ENCODE data around the gene MELTF. TPM values are rescaled to one million over a fixed set of nuclear protein-coding genes. Genes with fewer than 3 reads are reported as not detected.

The MELTF gene
- total RNA-seq, 1 donor from 2014 or later = 61.5 TPM

GRCh38 chr3:197028728-197029510, 698 bp downstream of the MELTF start:
- ChIA-PET POLR2A (interaction anchor here (0.6 to 4.9 kb wide), 9 partner anchors 8 to 289 kb away, joined by 3 to 50 read pairs (median 5); partner anchors contain the start of genes NCBP2 and PAK2), CTCF (interaction anchor here (0.6 to 4.9 kb wide), 11 partner anchors 9 to 161 kb away, joined by 3 to 78 read pairs (median 4); no protein-coding TSS in a partner anchor)
- DNase-seq (peak; percentile 60), ATAC-seq (ENCODE audit: low read depth) (peak; percentile 69)
- H3K27ac Mint-ChIP-seq = peak overlapping the region; percentile 56
- peaks cover 30% of the 10 kb centered on the region for H3K4me1 Mint-ChIP-seq
- no peaks in the 10 kb centered on the region for H3K36me3 Mint-ChIP-seq (ENCODE audit: low read depth)
- no peaks in the 10 kb centered on the region for H3K9me3 Mint-ChIP-seq
- H3K4me3 Mint-ChIP-seq = peak overlapping the region; percentile 82
- intact Hi-C loops (cut with micrococcal nuclease) = loop anchor here (1.0 to 10.0 kb wide), 4 partner anchors 26 to 1124 kb away; partner anchors contain the start of gene TNK2
- peaks cover 25% of the 10 kb centered on the region for H3K27me3 Mint-ChIP-seq
- TF ChIP-seq CTCF (IDR thresholded peaks at IDR 0.05) = no peak

GRCh38 chr3:197027896-197028727, 1.5 kb downstream of the MELTF start:
- Mint-ChIP-seq H3K4me3 (peak overlapping the region; percentile 82), H3K27me3 (peaks cover 25% of the 10 kb centered on the region), H3K4me1 (peaks cover 38% of the 10 kb centered on the region), H3K36me3 (ENCODE audit: low read depth) (no peaks in the 10 kb centered on the region), H3K27ac (peak overlapping the region; percentile 56), H3K9me3 (no peaks in the 10 kb centered on the region)
- ChIA-PET CTCF (interaction anchor here (1.1 to 4.9 kb wide), 4 partner anchors 8 to 53 kb away, joined by 3 to 78 read pairs (median 6); no protein-coding TSS in a partner anchor), POLR2A (interaction anchor here (1.1 to 4.9 kb wide), 7 partner anchors 9 to 86 kb away, joined by 4 to 50 read pairs (median 6); partner anchors contain the start of gene NCBP2)
- ATAC-seq (ENCODE audit: low read depth) = no peak
- no peak for DNase-seq
- no peak for TF ChIP-seq CTCF (IDR thresholded peaks at IDR 0.05)
- intact Hi-C loops (cut with micrococcal nuclease) = loop anchor here (10.0 kb wide), 1 partner anchor 1123 kb away; the partner anchor contains the start of gene TNK2

GRCh38 chr3:197027151-197027895, 2.3 kb downstream of the MELTF start:
- peaks cover 25% of the 10 kb centered on the region for H3K27me3 Mint-ChIP-seq
- no peaks in the 10 kb centered on the region for H3K36me3 Mint-ChIP-seq (ENCODE audit: low read depth)
- POLR2A ChIA-PET = interaction anchor here (4.9 kb wide), 1 partner anchor 24 kb away, joined by 50 read pairs; no protein-coding TSS in a partner anchor
- no peaks in the 10 kb centered on the region for H3K9me3 Mint-ChIP-seq
- intact Hi-C loops (cut with micrococcal nuclease) = loop anchor here (10.0 kb wide), 1 partner anchor 1123 kb away; the partner anchor contains the start of gene TNK2
- peak overlapping the region; percentile 46 for H3K27ac Mint-ChIP-seq
- TF ChIP-seq CTCF (IDR thresholded peaks at IDR 0.05) = no peak
- ATAC-seq (ENCODE audit: low read depth) (no peak), DNase-seq (no peak)
- H3K4me1 Mint-ChIP-seq = peaks cover 46% of the 10 kb centered on the region
- CTCF ChIA-PET = interaction anchor here (4.9 kb wide), 1 partner anchor 24 kb away, joined by 78 read pairs; no protein-coding TSS in a partner anchor
- H3K4me3 Mint-ChIP-seq = no peak overlapping the region

- intact Hi-C loops (cut with micrococcal nuclease) = loop anchor here (10.0 kb wide), 1 partner anchor 1122 kb away; the partner anchor contains the start of gene TNK2
- Mint-ChIP-seq H3K4me3 (no peak overlapping the region), H3K27ac (no peak overlapping the region), H3K9me3 (no peaks in the 10 kb centered on the region), H3K4me1 (peaks cover 52% of the 10 kb centered on the region), H3K27me3 (peaks cover 17% of the 10 kb centered on the region), H3K36me3 (ENCODE audit: low read depth) (no peaks in the 10 kb centered on the region)
- CTCF ChIA-PET = no interaction called here
- no peak for TF ChIP-seq CTCF (IDR thresholded peaks at IDR 0.05)
- DNase-seq = no peak
- POLR2A ChIA-PET = no interaction called here
- no peak for ATAC-seq (ENCODE audit: low read depth)
These were observed 3.1 kb downstream of the MELTF start for GRCh38 chr3:197026481-197026866.

Measured in activated B cell treated with CpG ODN at 0.5 μM for 24 hours (primary cell).